Activated CD4-positive, alpha-beta T cell treated with anti-CD3 and anti-CD28 coated beads, Interleukin-2, amount 50 U/mL, for 24 hours (primary cell): ENCODE results near the gene CCDC182.

ENCODE experiments used
- DNase-seq, 2 donors: peaks; one replicate each; pipeline ENCODE4 v3.0.0-alpha.2; 2020; ENCODE audit warnings: low read depth in 1 of 2, low spot score in 1 of 2

The CCDC182 gene

DNA sequence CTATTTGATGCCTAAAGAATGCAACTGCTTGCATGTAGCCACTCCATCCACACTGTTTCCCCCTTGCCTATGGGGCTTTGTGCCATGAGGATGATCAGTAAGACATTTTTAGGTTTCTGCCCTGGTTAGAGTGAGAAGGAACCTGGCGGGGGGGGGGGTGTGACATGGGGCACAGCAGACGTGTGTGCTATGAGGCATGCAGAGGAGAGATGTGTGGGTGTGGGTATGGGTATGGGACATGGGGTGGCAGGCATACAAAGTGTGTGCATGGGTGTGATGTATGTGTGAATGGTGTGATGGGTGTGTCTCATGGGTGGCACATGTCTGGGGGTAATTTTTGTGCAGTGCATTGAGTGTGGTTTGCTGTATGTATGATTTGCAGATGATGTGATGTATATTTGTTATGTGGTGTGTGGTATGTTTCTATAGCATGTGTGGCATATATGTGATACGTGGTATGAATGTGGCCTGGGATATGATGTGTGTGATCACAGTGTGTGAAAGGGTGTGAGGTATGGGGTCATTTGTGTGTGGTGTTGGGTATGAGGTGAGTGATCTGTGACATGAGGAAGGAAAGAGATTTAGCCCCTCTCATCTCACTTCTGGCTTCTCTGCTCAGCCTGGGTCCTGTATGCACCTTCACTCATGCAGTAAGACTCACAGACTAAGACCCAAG is 14.9 kb downstream of the CCDC182 start:
- no peak for DNase-seq

DNA sequence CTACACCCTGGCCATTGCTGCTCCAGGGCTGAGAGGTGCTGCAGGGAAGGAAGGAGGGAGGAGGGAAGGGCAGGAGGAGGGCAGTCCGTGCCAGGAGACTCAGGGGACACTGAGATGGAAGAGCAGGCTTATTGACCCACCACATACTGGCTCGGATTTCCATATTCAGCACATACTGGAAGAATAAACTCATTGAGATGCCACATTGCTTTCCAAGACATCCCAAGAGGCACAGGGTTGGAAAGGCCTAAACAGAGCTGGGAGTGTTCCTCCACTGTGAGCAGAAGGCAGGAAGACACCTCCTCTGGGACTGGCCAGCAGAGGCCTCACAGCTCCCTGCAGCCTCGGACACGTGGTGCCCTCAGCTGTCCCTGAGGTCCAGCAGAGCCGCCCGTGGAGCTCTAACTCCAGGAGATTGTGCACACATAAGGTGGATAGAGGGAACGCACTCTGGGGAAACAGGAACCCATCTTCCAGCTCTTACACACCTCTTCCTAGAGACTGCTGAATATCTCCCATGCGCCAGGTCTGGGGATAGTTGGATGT is 17.4 kb downstream of the CCDC182 start:
- no peak for DNase-seq

DNA sequence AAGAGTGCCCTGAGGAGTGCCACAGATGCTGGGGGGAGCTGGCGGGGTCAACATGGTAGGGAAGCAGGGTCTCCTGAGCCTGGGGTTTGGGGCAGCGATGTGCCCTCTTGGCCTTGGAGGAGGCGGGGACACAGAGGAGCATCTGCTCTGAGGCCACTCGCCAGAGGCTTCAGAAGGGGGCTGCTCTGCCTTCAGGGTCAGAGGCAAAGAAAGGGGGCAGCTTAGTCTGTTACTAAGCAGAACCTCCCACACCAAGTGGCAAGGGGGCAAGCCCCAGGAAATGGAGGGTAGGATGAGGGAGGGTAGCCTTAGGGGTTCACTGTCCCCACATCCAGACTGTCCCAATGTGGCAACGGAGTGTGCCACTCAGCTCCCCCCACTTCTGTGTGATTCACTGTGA is 18.3 kb downstream of the CCDC182 start:
- no peak for DNase-seq

DNA sequence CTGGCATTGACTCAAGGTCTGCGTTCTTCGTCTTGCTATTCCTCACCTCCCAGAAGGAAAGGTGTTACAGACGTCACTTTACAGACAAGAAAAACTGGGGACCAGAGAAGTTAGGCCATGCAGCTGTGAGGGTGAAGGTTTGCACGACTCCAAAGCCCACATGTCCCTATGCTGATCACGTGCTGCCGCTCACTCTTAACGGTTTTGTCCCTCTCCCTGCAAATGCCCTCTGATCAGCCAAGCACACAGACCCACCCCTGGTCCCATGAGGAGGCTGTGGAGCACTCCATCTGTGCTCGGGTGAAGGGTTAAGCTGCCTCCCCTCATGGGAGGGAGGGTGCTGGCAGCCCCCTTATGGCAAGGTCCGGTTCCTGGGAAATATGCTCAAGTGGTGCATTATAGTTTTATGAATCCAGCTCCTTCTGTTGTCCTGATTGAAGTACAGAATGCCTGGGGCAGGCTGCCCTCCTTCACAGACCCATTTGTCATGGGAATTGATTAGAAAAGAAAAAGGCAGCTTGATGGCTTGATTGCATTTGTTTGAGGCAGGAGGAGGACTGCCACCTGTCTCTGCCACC is 18.8 kb downstream of the CCDC182 start:
- DNase-seq, result no peak

DNA sequence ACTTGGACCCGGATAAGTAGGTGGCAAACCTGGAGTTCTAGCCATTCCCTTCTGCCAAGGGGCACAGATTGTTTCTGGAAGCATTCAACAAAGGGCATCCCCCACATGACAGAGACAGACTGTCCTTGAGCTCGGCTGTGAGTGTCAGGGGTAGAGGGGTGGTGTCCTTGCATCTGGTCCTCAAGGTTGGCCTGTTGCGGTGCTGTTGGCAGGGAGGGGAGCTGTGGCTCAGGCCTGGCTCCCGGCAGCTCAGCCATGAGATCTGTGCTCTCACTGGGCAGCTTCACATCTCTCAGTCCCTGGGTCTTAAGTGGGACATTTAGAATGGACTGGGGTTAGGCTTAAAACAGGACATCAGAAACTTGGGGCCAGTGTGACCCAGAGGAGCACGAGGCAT is 20.4 kb downstream of the CCDC182 start:
- no peak for DNase-seq

DNA sequence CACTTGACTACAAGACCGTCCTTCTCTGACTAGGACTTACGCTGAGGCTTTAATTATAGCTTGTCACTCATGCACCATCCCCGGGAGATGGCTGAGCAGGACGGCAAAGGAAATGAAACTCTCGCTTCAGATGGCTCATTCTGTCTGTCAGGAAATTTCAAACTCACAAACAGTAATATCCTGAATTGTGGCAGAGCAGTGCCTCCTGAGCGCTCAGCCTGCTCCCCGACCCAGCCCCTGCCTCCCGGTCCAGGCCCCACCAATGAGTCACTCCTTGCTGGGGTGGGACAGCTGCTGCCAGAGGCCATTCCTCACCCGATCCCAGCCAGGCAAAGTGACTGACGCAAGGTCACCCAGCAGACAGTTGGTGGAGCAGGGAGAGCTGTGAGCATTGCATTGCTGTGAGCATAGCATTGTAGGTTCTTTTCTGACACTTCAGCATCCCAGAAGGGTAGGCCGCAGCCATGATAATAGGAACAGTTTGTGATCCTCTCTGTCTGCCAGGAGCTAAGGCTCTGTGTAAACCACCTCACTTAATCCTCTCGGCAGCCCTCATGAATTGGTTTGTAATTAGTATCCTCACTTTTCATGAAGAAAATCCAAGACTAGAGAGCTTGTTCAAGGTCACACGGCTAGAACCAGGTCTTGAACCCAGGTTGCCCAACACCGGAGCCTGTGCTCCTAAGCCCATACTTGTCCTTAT is 20.9 kb downstream of the CCDC182 start:
- no peak for DNase-seq

DNA sequence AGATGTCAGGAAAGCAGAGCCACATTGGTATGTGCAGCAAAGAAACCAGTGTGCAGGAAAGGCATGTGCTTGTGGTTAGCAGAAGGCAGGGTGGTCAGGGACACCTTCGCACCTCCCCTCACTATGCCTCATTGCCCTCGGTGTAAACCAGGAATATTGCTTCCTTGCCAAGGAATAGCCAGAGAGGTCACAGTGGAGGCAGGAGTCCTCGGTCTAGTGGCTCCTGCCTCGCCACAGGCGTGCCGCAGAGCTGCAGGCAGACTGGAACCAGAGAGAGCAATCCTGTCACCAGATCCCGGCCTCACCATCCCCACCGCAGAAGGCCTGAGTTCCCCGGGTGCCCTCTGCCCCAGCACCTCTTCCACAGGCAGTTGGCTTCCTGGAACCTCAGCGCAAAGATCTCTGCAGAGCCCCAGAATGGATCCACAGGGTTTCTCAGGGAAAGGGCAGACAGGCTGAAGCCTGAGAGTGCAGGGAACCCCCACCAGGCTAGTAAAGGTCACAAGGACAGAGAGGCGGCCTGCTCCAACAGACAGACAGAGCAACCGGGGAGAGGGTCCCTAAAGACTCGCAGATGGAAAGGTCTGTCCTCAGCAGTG is 21.6 kb downstream of the CCDC182 start:
- DNase-seq, result no peak

DNA sequence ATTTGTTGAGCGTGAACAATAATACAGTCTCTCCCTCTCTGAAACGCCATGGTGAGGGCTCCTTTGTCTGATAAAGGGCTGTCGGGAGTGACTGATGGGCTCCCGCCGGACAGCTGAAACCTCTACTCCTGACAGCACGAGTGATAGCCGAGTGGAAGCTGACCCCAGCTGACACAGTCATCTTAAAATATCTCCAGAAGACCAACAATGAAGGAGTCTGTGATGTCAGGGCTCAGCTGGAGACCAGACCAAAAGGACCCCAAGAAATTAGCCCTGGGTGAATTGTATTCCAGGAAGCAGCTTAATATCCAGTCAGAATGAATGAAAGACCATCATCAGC is 22.4 kb downstream of the CCDC182 start:
- DNase-seq, result no peak

DNA sequence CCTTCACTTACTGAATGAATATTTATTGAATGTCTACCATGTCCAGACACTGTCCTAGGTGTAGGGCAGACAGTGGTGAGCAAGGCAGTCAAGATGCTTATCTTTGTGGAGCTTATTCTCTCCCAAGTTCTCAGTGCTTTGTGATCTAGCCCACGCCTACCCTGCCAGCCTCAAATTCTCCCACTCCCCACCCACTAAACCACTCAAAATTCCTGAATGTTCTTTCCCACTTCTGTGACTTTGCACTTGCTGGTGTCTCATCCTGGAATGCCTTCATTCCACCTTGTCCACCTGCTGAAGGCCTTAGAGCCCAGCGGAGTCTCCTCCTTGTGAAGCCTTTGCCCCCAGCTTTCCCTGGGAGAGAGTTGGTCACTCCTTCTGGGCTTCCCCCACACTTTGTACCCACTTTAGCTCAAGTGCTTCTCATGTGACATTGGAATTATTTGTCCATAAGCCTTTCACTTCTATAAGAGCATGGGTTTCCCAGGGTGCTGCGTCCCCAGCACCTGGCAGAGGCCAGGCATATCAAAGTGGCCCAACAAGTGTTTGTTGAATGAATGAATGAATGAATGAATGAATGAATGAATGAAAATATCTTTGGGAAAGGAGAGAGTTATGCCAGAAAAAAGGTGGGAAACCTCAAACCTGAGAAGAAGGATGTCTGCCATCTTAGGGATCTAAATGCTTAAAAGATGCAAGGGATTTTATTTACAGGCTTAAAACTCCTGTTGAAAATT is 23.0 kb downstream of the CCDC182 start:
- no peak for DNase-seq

DNA sequence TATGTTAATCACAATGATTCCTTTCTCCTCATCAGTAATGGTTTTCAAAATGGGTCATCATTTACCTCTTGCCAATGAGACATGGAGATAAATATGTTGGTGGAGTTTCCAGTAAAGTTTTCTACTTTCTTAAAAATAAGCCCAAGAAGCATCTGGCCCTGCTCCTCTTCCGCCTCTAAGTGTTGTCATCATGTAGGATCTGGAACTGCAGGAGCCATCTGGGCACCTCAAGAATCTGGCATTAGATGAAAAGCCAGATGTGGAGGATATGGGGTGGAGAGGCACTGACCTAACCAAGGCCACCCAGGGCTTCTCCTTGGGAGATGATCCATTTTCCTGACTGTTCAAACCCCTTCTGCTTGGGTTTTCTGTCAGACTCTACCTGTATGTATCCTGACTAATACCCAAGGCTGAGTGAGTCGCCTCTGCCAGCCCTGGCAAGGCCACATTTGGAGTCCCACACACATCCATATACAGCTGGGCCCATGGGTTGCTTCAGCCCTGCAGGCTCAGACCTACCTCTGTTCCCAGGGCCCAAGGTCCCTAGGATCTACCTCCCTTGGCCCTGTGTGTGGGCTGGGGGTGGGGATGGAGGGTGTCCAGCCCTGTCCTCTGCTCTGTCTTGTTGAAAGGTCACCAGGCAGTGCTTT is 24.6 kb downstream of the CCDC182 start:
- no peak for DNase-seq

DNA sequence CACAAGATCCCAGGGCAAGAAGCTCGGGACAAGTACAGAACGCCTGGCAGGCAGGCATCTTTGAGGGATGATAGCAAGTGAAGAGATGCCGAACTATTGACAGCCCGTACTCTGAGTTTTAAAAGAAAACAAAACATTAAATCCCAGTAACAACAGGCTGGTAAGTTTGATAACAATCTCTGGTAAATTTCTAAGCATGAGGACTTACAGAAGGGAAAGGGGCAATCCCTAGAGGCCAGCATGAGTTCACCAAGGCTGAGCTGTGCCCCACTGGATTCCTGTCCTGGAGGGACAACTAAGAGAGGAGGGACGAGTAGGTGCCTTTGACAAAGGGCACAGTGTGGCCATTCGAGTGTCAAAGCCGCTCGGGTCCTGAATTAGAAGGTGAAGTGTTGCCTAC is 26.2 kb downstream of the CCDC182 start:
- DNase-seq, result no peak

DNA sequence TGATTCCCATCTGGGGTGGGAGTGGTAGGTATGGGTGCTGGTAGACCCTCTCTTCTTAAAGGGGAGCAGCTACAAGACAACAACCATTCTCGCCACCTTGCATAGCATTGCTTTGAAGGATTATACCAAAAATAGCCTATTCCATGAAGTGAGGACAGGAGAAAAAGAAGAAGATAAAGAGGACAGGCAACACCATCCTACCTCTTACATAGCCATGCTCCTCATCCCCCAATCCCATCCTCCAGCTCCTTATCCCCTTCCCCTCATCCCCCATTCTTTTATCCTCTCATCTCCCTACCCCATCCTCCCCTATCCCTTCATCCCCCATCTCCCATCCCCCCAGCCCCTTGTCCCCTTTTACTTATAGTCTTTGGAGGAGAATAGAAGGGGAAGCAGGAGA is 29.1 kb downstream of the CCDC182 start:
- no peak for DNase-seq

DNA sequence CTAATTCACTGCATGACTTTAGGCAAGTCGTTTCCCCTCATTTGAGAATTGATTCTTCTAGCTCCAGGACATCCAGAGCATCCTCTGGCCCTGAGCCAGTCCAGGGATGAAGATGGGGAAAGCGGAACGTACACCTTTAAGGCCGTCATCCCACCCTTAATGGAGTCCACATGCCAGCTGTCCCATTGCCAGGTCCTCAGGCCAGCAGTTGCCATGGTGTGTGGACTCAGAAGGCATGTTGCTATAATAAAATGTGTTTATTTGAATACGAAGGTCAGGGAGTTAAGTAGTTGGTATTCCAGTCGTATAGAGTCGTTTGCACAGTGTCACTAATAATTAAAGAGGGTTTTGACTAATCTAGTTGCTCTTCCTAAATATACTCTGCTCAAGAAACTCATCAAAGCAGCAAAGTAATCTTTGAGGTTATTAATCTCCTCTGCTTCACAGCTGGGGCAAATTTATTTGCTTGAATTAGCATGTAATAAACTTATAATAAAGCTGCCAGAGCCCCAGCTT is 30.4 kb downstream of the CCDC182 start:
- DNase-seq, result no peak

DNA sequence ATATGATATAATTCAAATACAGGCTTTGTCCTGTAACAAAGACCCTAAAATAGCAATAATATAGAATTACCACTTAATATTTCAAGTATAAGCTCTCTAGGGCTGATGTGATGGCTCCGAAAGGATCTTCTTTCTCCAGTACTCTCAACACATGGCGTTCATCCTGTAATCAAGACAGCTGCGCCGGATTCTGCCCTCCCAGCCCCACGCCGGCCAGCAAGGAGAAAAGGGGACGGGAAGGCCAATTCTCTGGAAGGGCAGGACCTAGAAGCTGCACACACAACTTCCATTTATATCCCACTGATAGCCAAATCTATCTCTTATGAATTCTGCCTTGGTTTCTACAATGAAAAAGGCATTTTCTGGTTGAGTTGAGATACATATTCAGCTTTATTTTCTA is 32.0 kb downstream of the CCDC182 start:
- no peak for DNase-seq

DNA sequence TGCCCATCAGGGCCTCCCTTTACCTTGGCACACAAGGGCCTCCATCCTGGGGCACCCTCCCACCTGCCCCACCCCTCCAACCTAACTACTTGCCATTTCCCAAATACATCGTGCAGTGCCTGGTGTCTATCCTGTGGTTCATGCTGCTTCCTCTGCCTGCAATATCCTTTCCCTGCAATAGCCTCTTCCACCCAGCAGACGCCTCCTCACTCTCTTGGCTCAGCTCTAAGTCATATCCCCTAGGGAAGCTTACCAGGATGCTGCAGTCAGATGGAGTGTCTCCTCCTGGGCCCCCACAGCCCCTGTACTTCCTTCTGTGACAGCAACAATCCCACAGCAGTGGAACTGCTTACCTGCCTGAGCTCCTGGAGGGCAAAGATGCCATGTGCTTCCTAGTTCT is 36.7 kb downstream of the CCDC182 start:
- DNase-seq, result no peak

DNA sequence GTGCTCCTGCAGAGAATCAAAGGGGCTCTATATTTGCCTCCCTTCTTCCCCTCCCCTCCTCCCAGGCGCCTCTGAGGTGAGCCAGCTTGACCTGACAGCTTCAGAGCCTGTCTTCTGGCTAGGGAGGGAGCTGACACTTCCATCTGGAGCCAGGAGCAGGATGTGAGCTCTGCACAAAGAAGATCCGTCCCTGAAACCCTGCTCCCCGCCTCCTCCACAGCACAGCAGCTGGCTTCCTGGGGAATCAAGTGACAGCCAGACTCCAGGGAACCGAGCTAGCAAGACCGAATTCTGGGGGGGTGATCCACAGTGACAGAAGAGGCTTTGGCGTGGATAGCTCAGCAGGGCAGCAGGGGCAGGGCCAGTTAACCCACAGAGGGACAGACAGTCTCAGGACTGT is 37.2 kb downstream of the CCDC182 start:
- no peak for DNase-seq

DNA sequence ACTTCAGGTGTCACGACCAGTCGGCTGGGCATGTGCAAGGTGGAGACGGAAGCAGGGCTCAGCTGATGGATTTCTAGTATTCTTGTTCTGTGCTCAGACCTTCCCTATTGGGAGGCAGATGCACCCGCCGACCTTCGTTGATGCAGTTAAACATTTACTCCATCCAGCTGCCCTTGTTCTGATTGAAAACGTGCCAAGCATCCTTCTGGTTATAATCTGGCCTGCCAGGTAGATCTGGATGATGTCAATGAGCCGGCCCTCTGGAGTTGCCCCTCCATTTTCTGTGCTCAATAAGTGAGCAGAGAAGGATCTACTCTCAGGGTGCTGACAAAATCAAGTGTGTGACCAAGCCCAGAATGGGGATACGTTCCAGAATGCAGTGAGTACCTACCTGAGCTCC is 38.3 kb downstream of the CCDC182 start:
- DNase-seq, result no peak

DNA sequence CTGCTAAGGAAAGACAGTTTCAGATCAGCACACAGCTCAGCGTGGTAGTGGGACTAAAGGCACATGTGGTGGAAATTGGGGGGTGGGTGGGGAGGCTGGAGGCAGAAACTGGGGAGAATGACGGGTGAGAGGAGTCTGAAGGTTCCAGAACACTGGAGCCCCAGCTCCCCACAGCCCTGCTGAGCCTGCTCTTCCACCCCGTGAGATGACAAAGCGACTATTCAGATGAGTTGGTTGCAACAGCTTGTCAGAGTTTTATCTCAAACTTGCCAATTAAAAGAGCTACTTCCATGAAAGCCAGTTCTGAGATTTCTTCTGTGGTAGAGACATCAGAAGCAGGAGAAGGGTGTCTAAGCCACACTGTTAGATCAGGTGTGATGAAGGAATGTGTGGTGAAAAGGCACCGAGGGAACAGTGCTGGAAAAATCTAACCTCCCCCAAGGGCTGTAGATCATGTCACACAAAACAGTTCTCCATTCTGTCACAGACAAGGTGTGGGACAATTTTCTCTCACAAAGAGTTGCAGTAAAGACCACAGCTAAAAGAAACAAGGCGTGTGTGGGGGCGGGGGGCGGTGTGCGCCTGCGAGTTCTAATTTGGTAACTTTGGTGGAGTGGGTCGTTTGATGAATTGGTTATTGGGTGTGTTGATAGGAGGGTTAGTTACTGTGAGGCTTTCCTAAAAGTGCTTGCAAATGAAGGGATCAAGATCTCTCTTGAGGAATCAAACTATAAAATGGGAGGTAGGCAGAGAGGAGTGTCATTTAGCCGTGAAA is 39.0 kb downstream of the CCDC182 start:
- DNase-seq, result no peak

DNA sequence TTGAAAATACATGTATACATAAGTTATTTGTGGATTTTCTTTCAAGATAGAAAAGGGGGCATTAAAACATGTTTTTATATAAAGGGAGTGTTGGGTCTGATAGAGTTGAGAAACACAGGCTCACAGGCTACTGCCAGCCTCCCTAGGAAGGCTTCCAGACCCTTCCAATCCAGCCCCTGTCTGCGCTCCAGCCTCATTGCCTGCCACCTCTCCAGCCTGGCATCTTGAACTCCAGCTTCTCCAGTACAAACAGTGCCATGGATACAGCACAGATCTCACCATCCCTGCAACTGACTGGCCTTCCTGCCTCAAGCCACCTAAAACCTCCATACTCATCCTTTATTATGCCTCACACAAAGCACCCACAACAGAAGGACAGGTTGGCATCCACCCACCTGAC is 40.7 kb downstream of the CCDC182 start:
- DNase-seq, result no peak

DNA sequence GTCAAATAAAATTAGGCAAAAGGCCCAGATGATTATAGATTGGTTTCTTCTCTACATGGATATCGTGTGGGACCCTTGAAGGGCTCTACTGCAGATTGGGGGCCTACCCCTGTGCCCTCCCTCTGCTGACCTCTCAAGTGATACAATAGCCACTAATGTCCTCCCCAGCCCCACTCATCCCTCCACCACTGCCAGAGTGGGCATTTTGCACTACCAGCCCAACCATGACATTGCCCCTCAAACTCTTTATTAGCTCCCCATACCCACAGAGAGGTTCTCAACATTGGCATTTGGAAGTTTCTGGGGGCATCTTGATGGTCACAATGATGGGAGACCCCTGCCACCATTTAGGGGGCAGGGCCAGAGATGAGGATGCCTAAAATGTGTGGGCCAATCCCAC is 41.8 kb downstream of the CCDC182 start:
- no peak for DNase-seq
